IPS-20b (cell line): ENCODE data around the gene GPR62.
"Not testable (repeated sequence)": the region's sequence is repeated elsewhere in the genome, so short reads cannot be mapped to it uniquely, and the experiment has no call there.

Experiments
- H3K27ac ChIP-seq: one replicate; pipeline ENCODE4 v1.5.1; 2013; ENCODE audit warnings: low read length
- H3K27me3 ChIP-seq: 2 replicates; pipeline ENCODE4 v1.6.1; 2013; ENCODE audit warnings: mild to moderate bottlenecking, low read length, inconsistent platforms; ENCODE audit not compliant: insufficient read depth
- H3K36me3 ChIP-seq: 2 replicates; pipeline ENCODE4 v1.6.1; 2013; ENCODE audit warnings: low read depth, mild to moderate bottlenecking, inconsistent platforms, low read length, moderate library complexity; ENCODE audit not compliant: insufficient read depth
- H3K4me1 ChIP-seq: 2 replicates; pipeline ENCODE4 v1.6.1; 2013; ENCODE audit warnings: mild to moderate bottlenecking, control low read depth, inconsistent platforms, low read length, moderate library complexity; ENCODE audit not compliant: insufficient read depth
- H3K4me3 ChIP-seq: 2 replicates; pipeline ENCODE4 v1.5.1; 2013; ENCODE audit warnings: mild to moderate bottlenecking, low read length, inconsistent platforms
- H3K9ac ChIP-seq: 2 replicates; pipeline ENCODE4 v1.6.1; 2013; ENCODE audit warnings: low read depth, mild to moderate bottlenecking, inconsistent platforms, low read length, moderate library complexity
- H3K9me3 ChIP-seq: 2 replicates; pipeline ENCODE4 v1.6.1; 2013; ENCODE audit warnings: mild to moderate bottlenecking, low read depth, low read length, inconsistent platforms; ENCODE audit not compliant: insufficient read depth

The GPR62 gene

GRCh38 chr3:51982352-51982837 is 27.2 kb downstream of the GPR62 start:
- Histone ChIP-seq H3K4me1 (peaks cover 7% of the 10 kb centered on the region; the same call in 1 of the 2 replicates), H3K27me3 (peaks cover 3% of the 10 kb centered on the region), H3K9me3 (no peaks in the 10 kb centered on the region), H3K27ac (peak overlapping the region; percentile 9), H3K36me3 (no peaks in the 10 kb centered on the region), H3K9ac (peak overlapping the region; percentile 65; the same call in 1 of the 2 replicates), H3K4me3 (peak overlapping the region; percentile 71)

- Histone ChIP-seq H3K36me3 (no peaks in the 10 kb centered on the region), H3K4me3 (peak within 1 kb of the TSS; percentile 71), H3K4me1 (peaks cover 7% of the 10 kb centered on the region; the same call in 1 of the 2 replicates), H3K27ac (peak within 1 kb of the TSS; percentile 9), H3K27me3 (no peaks in the 10 kb centered on the region; the same call in none of the 2 replicates), H3K9ac (peak within 1 kb of the TSS; percentile 65; the same call in 1 of the 2 replicates), H3K9me3 (no peaks in the 10 kb centered on the region)
These were observed 27.8 kb downstream of the GPR62 start, which contains the start of gene ACY1 for GRCh38 chr3:51982838-51983577. Gene ACY1 (plus strand): TSS chr3:51983535. CDS start chr3:51984065, 530 bp downstream.

- Histone ChIP-seq H3K4me1 (peaks cover 7% of the 10 kb centered on the region; the same call in 1 of the 2 replicates), H3K9me3 (no peaks in the 10 kb centered on the region), H3K27me3 (no peaks in the 10 kb centered on the region), H3K27ac (no peak overlapping the region), H3K9ac (peak overlapping the region; percentile 65; the same call in 1 of the 2 replicates), H3K4me3 (peak overlapping the region; percentile 71; the same call in 1 of the 2 replicates), H3K36me3 (no peaks in the 10 kb centered on the region)
These were observed 28.5 kb downstream of the GPR62 start for GRCh38 chr3:51983578-51984268.

- no peak overlapping the region for H3K27ac ChIP-seq
- H3K4me1 ChIP-seq = peaks cover 7% of the 10 kb centered on the region; the same call in 1 of the 2 replicates
- H3K27me3 ChIP-seq = no peaks in the 10 kb centered on the region
- no peaks in the 10 kb centered on the region for H3K36me3 ChIP-seq
- H3K9me3 ChIP-seq = no peaks in the 10 kb centered on the region
- H3K4me3 ChIP-seq = peak overlapping the region; percentile 71; the same call in 1 of the 2 replicates
- H3K9ac ChIP-seq = peak overlapping the region; percentile 65; the same call in 1 of the 2 replicates
These were observed 29.1 kb downstream of the GPR62 start for GRCh38 chr3:51984269-51984647.

- Histone ChIP-seq H3K4me1 (peaks cover 7% of the 10 kb centered on the region; the same call in 1 of the 2 replicates), H3K27ac (no peak overlapping the region), H3K36me3 (no peaks in the 10 kb centered on the region), H3K9ac (no peak overlapping the region), H3K27me3 (no peaks in the 10 kb centered on the region), H3K4me3 (no peak overlapping the region), H3K9me3 (no peaks in the 10 kb centered on the region)
These were observed 29.9 kb downstream of the GPR62 start for GRCh38 chr3:51985063-51985462.

GRCh38 chr3:51986010-51986947 is 31.1 kb downstream of the GPR62 start:
- Histone ChIP-seq H3K36me3 (no peaks in the 10 kb centered on the region; the same call in 1 of the 2 replicates), H3K9ac (no peak overlapping the region), H3K9me3 (no peaks in the 10 kb centered on the region), H3K4me1 (peaks cover 7% of the 10 kb centered on the region; the same call in 1 of the 2 replicates), H3K4me3 (no peak overlapping the region), H3K27me3 (no peaks in the 10 kb centered on the region), H3K27ac (no peak overlapping the region)

GRCh38 chr3:51987568-51987967 is 32.4 kb downstream of the GPR62 start:
- Histone ChIP-seq H3K4me1 (peaks cover 3% of the 10 kb centered on the region; the same call in 1 of the 2 replicates), H3K36me3 (peaks cover 10% of the 10 kb centered on the region), H3K9me3 (no peaks in the 10 kb centered on the region), H3K27ac (no peak overlapping the region), H3K9ac (no peak overlapping the region), H3K27me3 (no peaks in the 10 kb centered on the region), H3K4me3 (no peak overlapping the region)

GRCh38 chr3:51988286-51989146 is 33.3 kb downstream of the GPR62 start:
- Histone ChIP-seq H3K27ac (no peak overlapping the region), H3K36me3 (peaks cover 20% of the 10 kb centered on the region), H3K9me3 (no peaks in the 10 kb centered on the region), H3K4me3 (no peak overlapping the region), H3K9ac (no peak overlapping the region), H3K27me3 (no peaks in the 10 kb centered on the region), H3K4me1 (0 out of 2 replicates have a peak, but pooled peaks cover 3% of the 10 kb centered on the region)

GRCh38 chr3:51990501-51990971 is 35.4 kb downstream of the GPR62 start:
- not testable (repeated sequence) for H3K4me1 ChIP-seq, H3K27me3 ChIP-seq, H3K27ac ChIP-seq, H3K9me3 ChIP-seq, H3K9ac ChIP-seq, H3K4me3 ChIP-seq
- peaks cover 39% of the 10 kb centered on the region for H3K36me3 ChIP-seq

- peaks cover 10% of the 10 kb centered on the region; the same call in 1 of the 2 replicates for H3K4me1 ChIP-seq
- H3K4me3 ChIP-seq = no peak overlapping the region
- no peak overlapping the region for H3K27ac ChIP-seq
- no peak overlapping the region; the same call in 1 of the 2 replicates for H3K9ac ChIP-seq
- peaks cover 39% of the 10 kb centered on the region for H3K36me3 ChIP-seq
- H3K9me3 ChIP-seq = no peaks in the 10 kb centered on the region
- no peaks in the 10 kb centered on the region for H3K27me3 ChIP-seq
These were observed 37.0 kb downstream of the GPR62 start for GRCh38 chr3:51992017-51992682.
